Measurements from ENCODE around the gene DAPK2.

DAPK2 gene

GRCh38 chr15:63931556-63931955, 114.7 kb downstream of the DAPK2 start:
- no peak overlapping the region for H2AFZ ChIP-seq (ENCODE audit: low read depth, low read length)
- no peaks in the 10 kb centered on the region for H3K79me2 ChIP-seq (ENCODE audit: insufficient read depth, low read length)
- no peak overlapping the region for H3K9ac ChIP-seq (ENCODE audit: low read depth, low read length)
- ATAC-seq (ENCODE audit: insufficient read depth, low read depth) (no peak), DNase-seq (no peak)
- no peaks in the 10 kb centered on the region for H4K20me1 ChIP-seq (ENCODE audit: insufficient read depth, low read length)
- no peaks in the 10 kb centered on the region for H3K9me3 ChIP-seq (ENCODE audit: insufficient read depth, low read length, severe bottlenecking)
- H3K4me2 ChIP-seq (ENCODE audit: insufficient read depth, low read length), result no peak overlapping the region
- no peak for TF ChIP-seq EZH2 (IDR thresholded peaks at IDR 0.05; ENCODE audit: borderline replicate concordance, low read depth, low read length, severe bottlenecking)
- no peak for TF ChIP-seq CTCF (IDR thresholded peaks at IDR 0.05; ENCODE audit: borderline replicate concordance, extremely low read depth, low read length, poor library complexity, severe bottlenecking)
- no peaks in the 10 kb centered on the region for H3K36me3 ChIP-seq (ENCODE audit: insufficient read depth, low read length)
- H3K27ac ChIP-seq (ENCODE audit: low read length), result no peak overlapping the region
- no peak overlapping the region for H3K4me3 ChIP-seq (ENCODE audit: low read depth in 1 of 2, low read length in 2 of 2)
- no peaks in the 10 kb centered on the region for H3K4me1 ChIP-seq (ENCODE audit: insufficient read depth, low read length)
- no peaks in the 10 kb centered on the region for H3K27me3 ChIP-seq (ENCODE audit: insufficient read depth, low read length, poor library complexity)

- no peaks in the 10 kb centered on the region for H3K9me3 ChIP-seq (ENCODE audit: insufficient read depth, low read length, severe bottlenecking)
- no peak overlapping the region for H3K9ac ChIP-seq (ENCODE audit: low read depth, low read length)
- no peaks in the 10 kb centered on the region for H3K27me3 ChIP-seq (ENCODE audit: insufficient read depth, low read length, poor library complexity)
- no peaks in the 10 kb centered on the region for H3K4me1 ChIP-seq (ENCODE audit: insufficient read depth, low read length)
- H3K36me3 ChIP-seq (ENCODE audit: insufficient read depth, low read length), result no peaks in the 10 kb centered on the region
- H3K27ac ChIP-seq (ENCODE audit: low read length), result no peak overlapping the region
- no peak overlapping the region for H3K4me2 ChIP-seq (ENCODE audit: insufficient read depth, low read length)
- H2AFZ ChIP-seq (ENCODE audit: low read depth, low read length), result no peak overlapping the region
- TF ChIP-seq EZH2 (IDR thresholded peaks at IDR 0.05; ENCODE audit: borderline replicate concordance, low read depth, low read length, severe bottlenecking), result no peak
- TF ChIP-seq CTCF (IDR thresholded peaks at IDR 0.05; ENCODE audit: borderline replicate concordance, extremely low read depth, low read length, poor library complexity, severe bottlenecking), result no peak
- no peaks in the 10 kb centered on the region for H4K20me1 ChIP-seq (ENCODE audit: insufficient read depth, low read length)
- ATAC-seq (ENCODE audit: insufficient read depth, low read depth) (no peak), DNase-seq (no peak)
- no peak overlapping the region for H3K4me3 ChIP-seq (ENCODE audit: low read depth in 1 of 2, low read length in 2 of 2)
- H3K79me2 ChIP-seq (ENCODE audit: insufficient read depth, low read length), result no peaks in the 10 kb centered on the region
Observed at GRCh38 chr15:63930034-63930433, 116.3 kb downstream of the DAPK2 start.

- ATAC-seq (ENCODE audit: insufficient read depth, low read depth), result no peak
- Histone ChIP-seq H2AFZ (ENCODE audit: low read depth, low read length) (no peak overlapping the region), H3K27me3 (ENCODE audit: insufficient read depth, low read length, poor library complexity) (no peaks in the 10 kb centered on the region), H3K9ac (ENCODE audit: low read depth, low read length) (no peak overlapping the region), H3K27ac (ENCODE audit: low read length) (no peak overlapping the region), H3K4me1 (ENCODE audit: insufficient read depth, low read length) (no peaks in the 10 kb centered on the region), H3K4me2 (ENCODE audit: insufficient read depth, low read length) (no peak overlapping the region), H3K4me3 (ENCODE audit: low read depth in 1 of 2, low read length in 2 of 2) (no peak overlapping the region), H4K20me1 (ENCODE audit: insufficient read depth, low read length) (no peaks in the 10 kb centered on the region), H3K9me3 (ENCODE audit: insufficient read depth, low read length, severe bottlenecking) (no peaks in the 10 kb centered on the region), H3K36me3 (ENCODE audit: insufficient read depth, low read length) (no peaks in the 10 kb centered on the region), H3K79me2 (ENCODE audit: insufficient read depth, low read length) (no peaks in the 10 kb centered on the region)
- no peak for TF ChIP-seq CTCF (IDR thresholded peaks at IDR 0.05; ENCODE audit: borderline replicate concordance, extremely low read depth, low read length, poor library complexity, severe bottlenecking)
- no peak for TF ChIP-seq EZH2 (IDR thresholded peaks at IDR 0.05; ENCODE audit: borderline replicate concordance, low read depth, low read length, severe bottlenecking)
- DNase-seq, result no peak
Observed at GRCh38 chr15:63928185-63928842, 118.0 kb downstream of the DAPK2 start.
